ENCODE measurements around the gene HSPB9.
A peak's percentile ranks its signal among the peaks of the same experiment; 100 is the strongest.

HSPB9 gene

DNA sequence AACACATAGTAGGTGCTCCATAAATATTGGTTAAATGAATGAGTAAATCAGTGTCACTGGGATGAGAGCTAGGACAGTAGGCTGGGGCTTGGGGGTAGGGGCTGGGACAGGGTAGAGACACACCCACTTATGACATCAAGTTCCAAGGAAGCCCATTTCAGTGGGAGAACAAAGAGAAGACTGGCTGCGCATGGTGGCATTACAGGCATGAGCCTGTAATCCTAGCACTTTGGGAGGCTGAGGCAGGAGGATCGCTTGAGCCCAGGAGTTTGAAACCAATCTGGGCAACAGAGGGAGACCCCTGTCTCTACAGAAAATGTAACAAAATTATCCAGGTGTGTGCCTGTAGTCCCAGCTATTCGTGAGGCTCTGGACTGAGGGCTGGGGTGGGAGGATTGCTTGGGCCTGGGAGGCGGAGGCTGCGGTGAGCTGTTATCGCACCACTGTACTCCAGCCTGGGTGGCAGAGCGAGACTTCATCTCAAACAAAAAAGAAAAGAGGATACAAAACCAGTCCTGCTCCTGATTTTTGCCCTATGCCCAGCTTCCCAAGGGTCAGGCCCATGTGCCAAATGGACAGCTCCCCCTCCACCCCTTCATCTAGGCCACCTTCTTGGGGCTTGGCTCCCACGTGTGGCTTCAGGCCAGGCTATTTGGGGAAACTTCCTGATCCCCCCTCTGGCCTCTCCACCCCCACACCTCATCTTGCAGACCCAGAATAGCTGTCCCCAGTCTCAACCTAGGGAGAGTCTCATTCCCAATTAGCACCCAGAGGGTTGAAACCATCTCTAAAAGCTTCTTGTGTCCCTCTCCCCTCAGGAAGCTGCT, 31.4 kb upstream of the HSPB9 start:
- DNase-seq, result no peak
- H3K4me1 Mint-ChIP-seq, result peaks cover 73% of the 10 kb centered on the region
- no peaks in the 10 kb centered on the region for H3K9me3 Mint-ChIP-seq
- no peaks in the 10 kb centered on the region for H3K36me3 Mint-ChIP-seq (ENCODE audit: low read depth)
- H3K27ac Mint-ChIP-seq, result peak overlapping the region; percentile 35
- H3K27me3 Mint-ChIP-seq (ENCODE audit: low read depth, poor library complexity), result peaks cover 6% of the 10 kb centered on the region
- no peak overlapping the region for H3K4me3 Mint-ChIP-seq
- TF ChIP-seq, protein P1, sequence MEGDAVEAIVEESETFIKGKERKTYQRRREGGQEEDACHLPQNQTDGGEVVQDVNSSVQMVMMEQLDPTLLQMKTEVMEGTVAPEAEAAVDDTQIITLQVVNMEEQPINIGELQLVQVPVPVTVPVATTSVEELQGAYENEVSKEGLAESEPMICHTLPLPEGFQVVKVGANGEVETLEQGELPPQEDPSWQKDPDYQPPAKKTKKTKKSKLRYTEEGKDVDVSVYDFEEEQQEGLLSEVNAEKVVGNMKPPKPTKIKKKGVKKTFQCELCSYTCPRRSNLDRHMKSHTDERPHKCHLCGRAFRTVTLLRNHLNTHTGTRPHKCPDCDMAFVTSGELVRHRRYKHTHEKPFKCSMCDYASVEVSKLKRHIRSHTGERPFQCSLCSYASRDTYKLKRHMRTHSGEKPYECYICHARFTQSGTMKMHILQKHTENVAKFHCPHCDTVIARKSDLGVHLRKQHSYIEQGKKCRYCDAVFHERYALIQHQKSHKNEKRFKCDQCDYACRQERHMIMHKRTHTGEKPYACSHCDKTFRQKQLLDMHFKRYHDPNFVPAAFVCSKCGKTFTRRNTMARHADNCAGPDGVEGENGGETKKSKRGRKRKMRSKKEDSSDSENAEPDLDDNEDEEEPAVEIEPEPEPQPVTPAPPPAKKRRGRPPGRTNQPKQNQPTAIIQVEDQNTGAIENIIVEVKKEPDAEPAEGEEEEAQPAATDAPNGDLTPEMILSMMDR (IDR thresholded peaks at IDR 0.05), result no peak

DNA sequence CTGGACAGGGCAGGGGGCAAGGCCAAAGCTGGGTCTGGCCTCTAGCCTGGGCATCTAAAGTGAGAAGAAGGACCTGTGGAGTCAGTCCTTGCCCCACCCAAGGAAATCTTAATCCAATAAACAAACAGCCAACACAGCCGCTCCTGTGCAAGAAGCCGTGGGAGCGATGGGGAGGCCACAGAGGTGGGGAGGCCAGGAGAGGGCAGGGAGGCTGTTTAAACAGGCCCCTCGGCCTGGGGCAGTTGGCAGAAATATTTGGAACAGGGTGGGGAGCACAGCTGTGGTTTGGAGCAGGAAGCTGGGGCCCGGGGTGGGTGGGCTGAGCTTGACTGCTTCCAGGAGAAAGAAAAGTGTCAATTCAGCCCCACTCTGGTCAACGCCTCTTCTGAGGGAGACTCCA, 29.7 kb upstream of the HSPB9 start:
- no peak overlapping the region for H3K27ac Mint-ChIP-seq
- TF ChIP-seq, protein P1 (IDR thresholded peaks at IDR 0.05), result no peak
- no peaks in the 10 kb centered on the region for H3K9me3 Mint-ChIP-seq
- no peak overlapping the region for H3K4me3 Mint-ChIP-seq
- no peak for DNase-seq
- H3K27me3 Mint-ChIP-seq (ENCODE audit: low read depth, poor library complexity), result peaks cover 23% of the 10 kb centered on the region
- H3K4me1 Mint-ChIP-seq, result peaks cover 78% of the 10 kb centered on the region
- no peaks in the 10 kb centered on the region for H3K36me3 Mint-ChIP-seq (ENCODE audit: low read depth)

DNA sequence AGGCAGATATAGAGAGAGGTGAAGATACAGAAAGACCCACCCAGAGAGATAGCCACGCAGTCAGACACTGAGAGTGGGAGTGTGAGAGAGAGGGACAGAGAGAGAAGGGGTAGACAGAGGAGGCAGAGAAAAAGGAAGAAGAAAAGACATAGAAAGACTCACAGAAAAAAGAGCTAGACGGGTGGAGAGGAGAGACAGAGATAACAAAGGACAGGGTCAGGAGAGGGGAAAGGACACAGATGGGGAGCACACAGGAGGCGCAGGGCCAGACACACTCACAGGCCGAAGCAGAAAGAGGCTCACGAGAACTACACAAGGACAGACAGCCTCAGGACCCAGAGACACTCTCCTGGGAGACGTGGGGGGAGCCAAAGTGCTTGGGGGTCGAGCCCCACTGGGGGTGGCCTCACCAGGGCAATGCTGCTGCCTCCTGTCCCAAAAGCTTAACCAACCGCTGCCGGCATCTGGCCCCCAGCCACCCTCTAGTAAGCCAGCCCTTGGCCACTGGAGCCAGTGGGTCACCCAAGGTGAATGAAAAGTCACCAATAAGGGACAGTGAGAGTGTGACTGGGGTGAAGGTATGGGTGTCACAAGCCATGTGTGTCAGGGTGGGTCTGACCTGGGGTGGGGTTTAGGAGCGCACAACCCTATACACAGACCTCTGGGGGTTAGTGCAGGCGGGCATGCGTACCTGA, 28.1 kb upstream of the HSPB9 start:
- Mint-ChIP-seq H3K36me3 (ENCODE audit: low read depth) (no peaks in the 10 kb centered on the region), H3K4me3 (no peak overlapping the region), H3K27ac (peak overlapping the region; percentile 1), H3K4me1 (peaks cover 74% of the 10 kb centered on the region), H3K27me3 (ENCODE audit: low read depth, poor library complexity) (peaks cover 30% of the 10 kb centered on the region), H3K9me3 (no peaks in the 10 kb centered on the region)
- TF ChIP-seq, protein P1 (IDR thresholded peaks at IDR 0.05), result no peak
- no peak for DNase-seq

DNA sequence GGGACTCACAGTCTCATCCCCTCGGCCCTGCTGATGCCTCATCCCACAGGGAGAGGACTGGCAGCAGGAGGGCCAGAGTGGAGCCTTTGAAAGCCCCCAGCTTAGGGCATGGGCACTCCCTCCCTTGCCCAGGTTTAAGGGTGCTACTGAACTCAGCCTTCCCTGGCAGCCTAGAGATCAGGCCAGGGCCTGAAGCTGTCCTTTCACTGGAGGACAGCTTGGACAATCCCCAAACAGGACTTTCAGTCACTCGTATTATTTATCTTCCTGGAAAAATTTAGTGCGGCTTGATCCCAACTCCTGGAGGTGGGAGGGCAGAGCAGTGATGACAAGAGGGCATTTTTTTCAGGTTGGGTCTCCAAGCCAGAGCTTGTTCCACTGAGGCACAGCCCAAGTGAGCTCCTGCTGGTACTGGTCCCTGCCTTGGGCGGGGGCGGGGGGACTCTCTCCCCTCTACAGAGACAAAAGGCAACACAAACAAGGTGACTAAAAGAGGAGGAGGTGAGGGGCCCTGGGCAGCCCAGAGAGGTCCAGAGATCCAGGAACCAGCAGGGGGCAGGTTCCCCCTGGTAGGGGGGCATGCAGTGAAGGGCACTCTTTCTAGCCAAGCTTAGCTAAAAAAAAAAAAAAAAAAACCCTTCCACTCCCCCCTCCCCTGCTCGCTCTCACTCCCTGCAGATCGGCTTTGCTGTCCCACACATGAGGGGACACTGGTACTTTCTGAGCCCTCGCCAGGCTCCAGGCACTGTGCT, 26.1 kb upstream of the HSPB9 start:
- Mint-ChIP-seq H3K4me1 (peaks cover 59% of the 10 kb centered on the region), H3K9me3 (no peaks in the 10 kb centered on the region), H3K27me3 (ENCODE audit: low read depth, poor library complexity) (peaks cover 38% of the 10 kb centered on the region), H3K4me3 (peak overlapping the region; percentile 25), H3K27ac (peak overlapping the region; percentile 51), H3K36me3 (ENCODE audit: low read depth) (no peaks in the 10 kb centered on the region)
- TF ChIP-seq, protein P1 (IDR thresholded peaks at IDR 0.05), result no peak
- DNase-seq, result no peak

DNA sequence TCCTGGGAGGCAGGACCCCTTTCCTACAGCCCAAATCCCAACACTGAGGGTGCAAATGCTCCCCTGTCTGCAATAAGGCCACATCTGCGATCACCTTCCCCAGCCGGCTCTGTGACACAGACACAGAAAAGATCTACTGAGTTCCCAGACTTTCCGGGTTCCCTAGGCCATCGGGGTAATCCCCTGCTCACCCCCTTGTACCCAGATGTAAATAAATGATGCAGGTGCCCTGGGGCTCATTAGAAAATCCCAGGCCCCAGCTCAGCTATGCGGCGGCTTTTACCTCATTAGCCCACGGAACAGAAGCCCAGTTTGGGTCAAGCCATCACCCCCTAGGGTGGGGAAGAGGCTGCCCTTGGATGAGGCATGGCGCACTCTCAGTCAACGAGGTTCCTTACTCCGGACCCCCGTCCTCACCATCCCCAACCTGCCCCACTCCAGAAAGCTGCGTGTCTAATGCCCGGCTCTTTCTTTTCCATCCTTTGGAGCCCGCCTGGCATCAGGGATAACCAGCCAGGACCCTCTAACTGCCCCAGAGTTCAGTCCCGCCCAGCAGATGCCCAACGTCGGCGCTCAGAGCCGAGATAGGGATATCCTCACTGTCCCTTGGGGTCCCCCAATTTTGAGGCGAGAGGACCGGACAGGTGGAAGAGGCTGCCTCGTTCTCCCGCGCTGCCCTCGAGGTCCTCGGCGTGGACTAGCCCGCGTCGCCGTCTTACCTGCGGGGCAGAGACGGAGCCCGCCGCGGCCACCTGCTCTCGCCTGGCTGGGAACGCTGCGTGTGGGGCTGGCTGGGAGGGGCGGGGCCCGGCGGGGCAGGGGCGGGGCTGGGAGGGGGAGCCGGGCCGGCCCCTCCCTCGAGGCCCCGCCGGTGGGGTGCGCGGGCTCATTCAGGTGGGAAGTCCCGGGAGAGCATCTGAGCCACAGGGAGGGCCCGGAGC, 24.6 kb upstream of the HSPB9 start, which contains the start of gene ZNF385C:
Gene ZNF385C (minus strand): TSS at position 783 of the 941 bp plus-strand sequence. CDS start 35,417 bp downstream, outside the sequence.
- H3K4me1 Mint-ChIP-seq, result peaks cover 45% of the 10 kb centered on the region
- H3K27ac Mint-ChIP-seq, result no peak within 1 kb of the TSS
- TF ChIP-seq, protein P1 (IDR thresholded peaks at IDR 0.05), result no peak
- H3K27me3 Mint-ChIP-seq (ENCODE audit: low read depth, poor library complexity), result peaks cover 40% of the 10 kb centered on the region
- H3K4me3 Mint-ChIP-seq, result peak within 1 kb of the TSS; percentile 45
- no peaks in the 10 kb centered on the region for H3K9me3 Mint-ChIP-seq
- H3K36me3 Mint-ChIP-seq (ENCODE audit: low read depth), result no peaks in the 10 kb centered on the region
- peak; percentile 66 for DNase-seq
